Measurements from ENCODE around the gene MESP2.

GRCh38 chr15:89749054-89749453 lies 27.1 kb upstream of the MESP2 start:
- TF ChIP-seq CTCF (IDR thresholded peaks at IDR 0.05) (no peak), POLR2A (IDR thresholded peaks at IDR 0.05) (no peak)
